OCI-LY1 (cell line): ENCODE measurements around the gene CXCL5.

Source experiments
- H2AFZ ChIP-seq: fragments of 200-600 bp; sonication (generic), shearing (Covaris generic); 2 replicates; pipeline ENCODE4 v1.6.0; 2014; ENCODE audit warnings: antibody characterized with exemption, mild to moderate bottlenecking, low read length
- H3F3A ChIP-seq: fragments of 200-600 bp; sonication (generic), shearing (Covaris generic); 2 replicates; pipeline ENCODE4 v1.6.0; 2014; ENCODE audit warnings: mild to moderate bottlenecking, antibody characterized with exemption, low read length, moderate library complexity; ENCODE audit not compliant: insufficient read depth
- H3K27ac ChIP-seq: fragments of 200-600 bp; sonication (generic); 2 replicates; pipeline ENCODE4 v1.5.1; 2014; ENCODE audit warnings: low read length, mixed run types, mild to moderate bottlenecking, low read depth; ENCODE audit not compliant: poor library complexity, severe bottlenecking
- H3K27me3 ChIP-seq: fragments of 200-600 bp; sonication (generic); 2 replicates; pipeline ENCODE4 v1.6.0; 2014; ENCODE audit warnings: antibody characterized with exemption, mild to moderate bottlenecking, low read length, moderate library complexity; ENCODE audit not compliant: insufficient read depth
- H3K36me3 ChIP-seq: fragments of 200-600 bp; sonication (generic); 2 replicates; pipeline ENCODE4 v1.6.1; 2014; ENCODE audit warnings: mild to moderate bottlenecking, antibody characterized with exemption, low read length, moderate library complexity, mixed read lengths; ENCODE audit not compliant: insufficient read depth
- H3K4me1 ChIP-seq: fragments of 200-600 bp; sonication (generic); 2 replicates; pipeline ENCODE4 v1.5.1; 2014; ENCODE audit warnings: mild to moderate bottlenecking, low read length, moderate library complexity; ENCODE audit not compliant: insufficient read depth, severe bottlenecking
- H3K4me2 ChIP-seq: fragments of 200-600 bp; sonication (generic), shearing (Covaris generic); 2 replicates; pipeline ENCODE4 v1.6.1; 2014; ENCODE audit warnings: low read length
- H3K4me3 ChIP-seq: fragments of 200-600 bp; sonication (generic); 2 replicates; pipeline ENCODE4 v1.5.1; 2014; ENCODE audit warnings: low read length, low read depth, mild to moderate bottlenecking, mixed read lengths; ENCODE audit not compliant: poor library complexity, severe bottlenecking
- H3K79me2 ChIP-seq: fragments of 200-600 bp; shearing (Covaris generic); 2 replicates; pipeline ENCODE4 v1.6.1; 2016; ENCODE audit warnings: mixed run types, low read length, mixed read lengths; ENCODE audit not compliant: insufficient read depth
- H3K9ac ChIP-seq: fragments of 200-600 bp; sonication (generic), shearing (Covaris generic); 2 replicates; pipeline ENCODE4 v1.6.1; 2014; ENCODE audit warnings: mild to moderate bottlenecking, low read length, mixed read lengths
- H3K9me2 ChIP-seq: fragments of 200-600 bp; sonication (generic), shearing (Covaris generic); 2 replicates; pipeline ENCODE4 v1.6.1; 2014; ENCODE audit warnings: low read depth, mild to moderate bottlenecking, low read length, mixed read lengths
- H3K9me3 ChIP-seq: fragments of 200-600 bp; shearing (Covaris generic); 2 replicates; pipeline ENCODE4 v1.6.1; 2014; ENCODE audit warnings: low read length, mixed read lengths
- H4K20me1 ChIP-seq: fragments of 200-600 bp; sonication (generic), shearing (Covaris generic); 2 replicates; pipeline ENCODE4 v1.6.0; 2016; ENCODE audit warnings: mild to moderate bottlenecking, low read length; ENCODE audit not compliant: insufficient read depth
- CTCF ChIP-seq: fragments of 200-600 bp; sonication (generic), shearing (Covaris generic); IDR thresholded peaks from 2 replicates; pipeline ENCODE4 v1.5.1; 2017; ENCODE audit warnings: mild to moderate bottlenecking, antibody characterized with exemption, low read length, moderate library complexity, mixed read lengths
- EZH2 ChIP-seq: fragments of 200-600 bp; sonication (generic), shearing (Covaris generic); IDR thresholded peaks from 2 replicates; pipeline ENCODE4 v1.8.0; 2017; ENCODE audit warnings: borderline replicate concordance, mixed run types, mild to moderate bottlenecking, antibody characterized with exemption, low read length, moderate library complexity, mixed read lengths

CXCL5 gene

GRCh38 chr4:74005528-74005927 lies 7.1 kb upstream of the CXCL5 start:
- Histone ChIP-seq H3K36me3 (no peaks in the 10 kb centered on the region), H3K9me2 (no peaks in the 10 kb centered on the region), H3K9ac (no peak overlapping the region), H3F3A (no peaks in the 10 kb centered on the region), H3K27ac (no peak overlapping the region), H3K4me3 (no peak overlapping the region), H3K9me3 (no peaks in the 10 kb centered on the region), H3K79me2 (no peaks in the 10 kb centered on the region), H3K4me2 (no peak overlapping the region), H3K27me3 (no peaks in the 10 kb centered on the region), H3K4me1 (no peaks in the 10 kb centered on the region), H4K20me1 (no peaks in the 10 kb centered on the region), H2AFZ (no peak overlapping the region)
- no peak for TF ChIP-seq CTCF
- TF ChIP-seq EZH2 = no peak

GRCh38 chr4:74004668-74005067 lies 6.2 kb upstream of the CXCL5 start:
- Histone ChIP-seq H3K27ac (no peak overlapping the region), H3K36me3 (no peaks in the 10 kb centered on the region), H3K4me3 (no peak overlapping the region), H4K20me1 (no peaks in the 10 kb centered on the region), H3K9ac (no peak overlapping the region), H3K4me2 (no peak overlapping the region), H3K9me3 (no peaks in the 10 kb centered on the region), H3K27me3 (no peaks in the 10 kb centered on the region), H3K4me1 (no peaks in the 10 kb centered on the region), H3K9me2 (no peaks in the 10 kb centered on the region), H3F3A (no peaks in the 10 kb centered on the region), H3K79me2 (no peaks in the 10 kb centered on the region), H2AFZ (no peak overlapping the region)
- TF ChIP-seq CTCF (no peak), EZH2 (no peak)

GRCh38 chr4:74000301-74000700 lies 1.8 kb upstream of the CXCL5 start:
- Histone ChIP-seq H3K79me2 (no peaks in the 10 kb centered on the region), H3K4me2 (no peak overlapping the region), H3K9ac (no peak overlapping the region), H3K27me3 (no peaks in the 10 kb centered on the region), H3K9me2 (no peaks in the 10 kb centered on the region), H4K20me1 (no peaks in the 10 kb centered on the region), H3K9me3 (no peaks in the 10 kb centered on the region), H2AFZ (no peak overlapping the region), H3K36me3 (no peaks in the 10 kb centered on the region), H3K4me1 (no peaks in the 10 kb centered on the region), H3F3A (no peaks in the 10 kb centered on the region), H3K4me3 (no peak overlapping the region), H3K27ac (no peak overlapping the region)
- no peak for TF ChIP-seq CTCF
- no peak for TF ChIP-seq EZH2
